Measurements from ENCODE around the gene SLFN12. TPM values are rescaled to one million over a fixed set of nuclear protein-coding genes. Genes with fewer than 3 reads are reported as not detected.
A peak's percentile ranks its signal among the peaks of the same experiment; 100 is the strongest.

SLFN12 gene
- total RNA-seq, 4 donors from 2014 or later, result 10.3 to 16.3 (median 13.1) TPM

DNA sequence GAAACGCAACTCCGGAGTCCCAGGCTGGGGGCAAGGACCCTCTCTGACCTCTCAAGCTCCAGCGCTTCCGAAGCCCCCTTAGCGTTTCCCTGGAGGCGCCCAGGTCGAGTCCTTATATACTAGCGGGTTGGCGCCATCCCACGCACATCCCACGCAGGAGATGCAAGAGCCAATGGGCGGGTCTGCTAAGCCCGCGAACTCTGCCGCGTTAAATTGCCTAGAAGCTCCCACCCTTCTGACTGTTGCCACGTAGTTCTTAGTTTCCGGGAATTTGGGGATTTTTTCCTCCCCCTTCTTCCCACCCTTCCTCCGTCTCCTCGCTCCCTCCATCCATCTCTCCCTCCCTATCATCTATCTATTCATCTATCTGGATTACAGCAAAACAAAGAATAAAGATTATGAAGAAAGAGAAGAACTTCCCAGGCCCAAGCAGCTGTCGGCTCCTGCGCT, 58.7 kb downstream of the SLFN12 start, which contains the start of gene SLFN11:
Gene SLFN11, minus strand, starts transcription at position 88 of the 450 bp plus-strand sequence. CDS start 9,814 bp downstream, outside the sequence.
- no peaks in the 10 kb centered on the region for H3K36me3 ChIP-seq
- intact Hi-C loops (cut with DNase I), result loop anchor here (5.0 kb wide), 1 partner anchor 59 kb away; the partner anchor contains the start of gene SLFN12
- no peaks in the 10 kb centered on the region for H3K9me3 ChIP-seq
- WGBS, 2 donors, result 0 to 1% methylated on average over 17 of the region's 22 CpGs
- peak within 1 kb of the TSS; percentile 95 to 100 (median 98) for H3K27ac ChIP-seq
- no peaks in the 10 kb centered on the region for H3K27me3 ChIP-seq
- TF ChIP-seq, protein P1, sequence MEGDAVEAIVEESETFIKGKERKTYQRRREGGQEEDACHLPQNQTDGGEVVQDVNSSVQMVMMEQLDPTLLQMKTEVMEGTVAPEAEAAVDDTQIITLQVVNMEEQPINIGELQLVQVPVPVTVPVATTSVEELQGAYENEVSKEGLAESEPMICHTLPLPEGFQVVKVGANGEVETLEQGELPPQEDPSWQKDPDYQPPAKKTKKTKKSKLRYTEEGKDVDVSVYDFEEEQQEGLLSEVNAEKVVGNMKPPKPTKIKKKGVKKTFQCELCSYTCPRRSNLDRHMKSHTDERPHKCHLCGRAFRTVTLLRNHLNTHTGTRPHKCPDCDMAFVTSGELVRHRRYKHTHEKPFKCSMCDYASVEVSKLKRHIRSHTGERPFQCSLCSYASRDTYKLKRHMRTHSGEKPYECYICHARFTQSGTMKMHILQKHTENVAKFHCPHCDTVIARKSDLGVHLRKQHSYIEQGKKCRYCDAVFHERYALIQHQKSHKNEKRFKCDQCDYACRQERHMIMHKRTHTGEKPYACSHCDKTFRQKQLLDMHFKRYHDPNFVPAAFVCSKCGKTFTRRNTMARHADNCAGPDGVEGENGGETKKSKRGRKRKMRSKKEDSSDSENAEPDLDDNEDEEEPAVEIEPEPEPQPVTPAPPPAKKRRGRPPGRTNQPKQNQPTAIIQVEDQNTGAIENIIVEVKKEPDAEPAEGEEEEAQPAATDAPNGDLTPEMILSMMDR (IDR thresholded peaks at IDR 0.05), result no peak
- TF ChIP-seq POLR2A (IDR thresholded peaks at IDR 0.05), result peak; percentile 85 to 91
- peak within 1 kb of the TSS; percentile 73 to 82 (median 75) for H3K4me3 ChIP-seq (replicated peaks in 1 of 3)
- peak; percentile 86 to 88 for DNase-seq
- peaks cover 5 to 27% of the 10 kb centered on the region in 2 donors for H3K4me1 ChIP-seq

DNA sequence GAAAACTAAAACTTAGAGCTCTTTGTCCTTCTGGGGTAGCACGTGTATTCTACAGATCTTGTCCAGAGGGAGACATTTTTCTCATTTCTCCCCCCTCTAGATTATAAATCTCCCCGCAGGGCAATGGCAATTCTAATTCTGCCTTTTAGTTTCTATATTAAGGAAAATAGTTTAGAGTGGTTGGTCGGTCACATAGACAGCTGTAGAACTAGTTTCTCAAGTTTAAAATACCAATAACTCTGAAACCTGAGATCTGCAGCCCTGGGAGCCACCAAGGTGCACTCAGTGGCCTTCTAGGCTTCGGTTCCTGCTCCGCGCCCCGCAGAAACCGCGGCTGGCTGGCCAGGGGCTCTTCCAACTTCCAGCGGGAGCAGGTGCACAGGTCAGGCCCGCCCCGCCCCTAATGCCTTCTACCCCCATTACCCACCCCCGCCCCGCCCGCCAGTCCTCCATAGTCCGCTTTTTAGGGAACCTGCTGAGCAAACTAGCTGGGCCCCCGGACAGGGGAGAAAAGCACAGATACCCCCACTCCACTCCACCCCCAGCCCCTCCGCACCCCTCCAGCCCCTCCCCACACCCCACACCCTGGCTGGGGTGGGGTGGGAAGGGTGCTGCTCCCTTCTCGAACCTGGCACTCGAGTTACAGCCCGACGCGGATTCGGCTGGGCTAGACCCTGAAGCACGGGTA, 59.3 kb downstream of the SLFN12 start:
- WGBS, 2 donors, result 0 to 2% methylated on average over 9 to 19 of the region's 25 CpGs
- peak; percentile 65 to 66 for DNase-seq
- intact Hi-C loops (cut with DNase I), result loop anchor here (5.0 kb wide), 1 partner anchor 59 kb away; the partner anchor contains the start of gene SLFN12
- H3K27ac ChIP-seq, result peak overlapping the region; percentile 95 to 100 (median 98)
- peaks cover 5 to 27% of the 10 kb centered on the region in 2 donors for H3K4me1 ChIP-seq
- H3K9me3 ChIP-seq, result no peaks in the 10 kb centered on the region
- no peaks in the 10 kb centered on the region for H3K27me3 ChIP-seq
- H3K4me3 ChIP-seq (replicated peaks in 1 of 3), result peak overlapping the region; percentile 73 to 82 (median 75)
- no peaks in the 10 kb centered on the region for H3K36me3 ChIP-seq
- TF ChIP-seq, protein P1 (IDR thresholded peaks at IDR 0.05), result no peak
- no peak for TF ChIP-seq POLR2A (IDR thresholded peaks at IDR 0.05)

DNA sequence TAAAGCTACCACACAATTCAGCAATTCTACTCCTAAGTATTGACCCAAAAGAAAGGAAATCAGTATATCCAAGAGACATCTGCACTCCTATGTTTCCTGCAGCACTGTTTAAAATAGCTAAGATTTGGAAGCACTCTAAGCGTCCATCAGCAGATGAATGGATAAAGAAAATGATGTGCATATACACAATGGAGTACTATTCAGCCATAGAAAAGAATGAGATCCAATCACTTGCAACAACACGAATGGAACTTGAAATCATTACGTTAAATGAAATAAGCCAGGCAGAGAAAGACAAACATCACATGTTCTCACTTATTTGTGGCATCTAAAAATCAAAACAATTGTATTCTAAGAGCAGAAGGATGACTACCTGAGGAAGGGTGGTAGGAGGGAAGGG, 60.4 kb downstream of the SLFN12 start:
- intact Hi-C loops (cut with DNase I), result loop anchor here (5.0 kb wide), 1 partner anchor 60 kb away; the partner anchor contains the start of gene SLFN12
- TF ChIP-seq, protein P1 (IDR thresholded peaks at IDR 0.05), result no peak
- TF ChIP-seq POLR2A (IDR thresholded peaks at IDR 0.05), result no peak
- no peaks in the 10 kb centered on the region for H3K27me3 ChIP-seq
- no peak overlapping the region for H3K27ac ChIP-seq
- peaks cover 5 to 27% of the 10 kb centered on the region in 2 donors for H3K4me1 ChIP-seq
- 86 to 90% methylated on average over 3 of the region's 3 CpGs for WGBS, 2 donors
- no peak for DNase-seq
- no peak overlapping the region for H3K4me3 ChIP-seq (replicated peaks in 1 of 3)
- H3K36me3 ChIP-seq, result no peaks in the 10 kb centered on the region
- H3K9me3 ChIP-seq, result no peaks in the 10 kb centered on the region

DNA sequence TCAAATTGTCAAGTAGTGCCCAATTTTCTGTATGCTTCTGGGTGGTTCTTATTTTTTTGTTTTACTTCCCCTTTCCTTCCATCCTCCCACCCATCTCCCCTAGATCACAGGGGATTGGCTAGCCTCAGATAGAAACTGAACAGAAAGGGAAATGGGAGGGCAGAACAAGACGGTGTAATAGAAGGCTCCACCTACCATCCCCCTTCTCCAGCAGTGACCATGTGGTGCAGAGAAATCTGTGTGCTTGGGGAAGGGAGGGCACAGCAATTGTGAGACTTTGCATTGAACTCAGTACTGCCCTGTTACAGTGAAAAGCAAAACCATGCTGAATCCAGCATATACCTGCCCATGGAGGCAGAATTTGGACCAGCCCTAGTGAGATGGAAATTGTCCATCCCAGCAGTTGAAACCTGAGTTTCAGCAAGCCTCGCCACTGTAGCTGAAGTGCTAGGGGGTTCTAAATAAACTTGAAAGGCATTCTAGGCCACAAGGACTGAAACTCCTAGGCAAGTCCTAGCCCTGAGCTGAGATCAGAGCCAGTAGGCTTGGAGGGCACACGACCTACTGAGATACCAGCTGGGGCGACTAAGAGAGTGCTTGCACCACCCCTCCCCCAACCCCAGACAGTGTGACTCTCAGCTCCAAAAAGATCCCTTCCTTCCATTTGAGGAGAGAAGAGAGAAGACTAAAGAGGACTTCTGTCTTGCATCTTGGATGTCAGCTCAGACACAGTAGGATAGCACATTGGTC, 64.0 kb downstream of the SLFN12 start:
- peaks cover 0 to 4% of the 10 kb centered on the region in 2 donors for H3K36me3 ChIP-seq
- no peak overlapping the region for H3K4me3 ChIP-seq (replicated peaks in 1 of 3)
- no peak for DNase-seq
- 73 to 74% methylated on average over 3 to 4 of the region's 4 CpGs for WGBS, 2 donors
- H3K27ac ChIP-seq, result no peak overlapping the region
- H3K9me3 ChIP-seq, result no peaks in the 10 kb centered on the region
- no peak for TF ChIP-seq POLR2A (IDR thresholded peaks at IDR 0.05)
- TF ChIP-seq, protein P1 (IDR thresholded peaks at IDR 0.05), result no peak
- no peaks in the 10 kb centered on the region for H3K27me3 ChIP-seq
- peaks cover 0 to 16% of the 10 kb centered on the region in 2 donors for H3K4me1 ChIP-seq
- intact Hi-C loops (cut with DNase I), result loop anchor here (10.0 kb wide), 1 partner anchor 123 kb away; the partner anchor contains the start of gene SLFN5
